H1 (cell line): Measurements from ENCODE around the gene COA3. TPM values are rescaled to one million over a fixed set of nuclear protein-coding genes. Genes with fewer than 3 reads are reported as not detected.

Source experiments
- ASH2L ChIP-seq: fragments of 200-600, 300-600 bp; sonication (generic); IDR thresholded peaks from one replicate; pipeline ENCODE4 v1.7.1; 2017; ENCODE audit warnings: low read length
- BCL11A ChIP-seq, 2 experiments: IDR thresholded peaks; one replicate each; pipeline ENCODE4 v1.6.1; 2011; ENCODE audit warnings: low read depth in 2 of 2, low read length in 2 of 2, mild to moderate bottlenecking in 2 of 2
- BRCA1 ChIP-seq: IDR thresholded peaks from 2 replicates; pipeline ENCODE4 v1.6.1; 2012; ENCODE audit warnings: low read depth, low read length, improper control_type of control experiment
- CBX5 ChIP-seq: fragments of 300-800, 300-1000 bp; sonication (generic); IDR thresholded peaks from 2 replicates; pipeline ENCODE4 v1.7.1; 2016; ENCODE audit warnings: antibody characterized with exemption, low read length, low read depth
- CBX8 ChIP-seq: fragments of 300-800, 300-1000 bp; sonication (generic); IDR thresholded peaks from 2 replicates; pipeline ENCODE4 v1.7.1; 2016; ENCODE audit warnings: low read depth, low read length, borderline replicate concordance
- FOSL1 ChIP-seq: IDR thresholded peaks from 2 replicates; pipeline ENCODE4 v1.6.1; 2011; ENCODE audit warnings: mild to moderate bottlenecking, low read depth, low read length, moderate library complexity; ENCODE audit not compliant: insufficient read depth
- GABPA ChIP-seq: IDR thresholded peaks from 2 replicates; pipeline ENCODE4 v1.6.1; 2011; ENCODE audit warnings: mild to moderate bottlenecking, low read length, moderate library complexity, borderline replicate concordance; ENCODE audit not compliant: insufficient read depth
- GTF2F1 ChIP-seq: IDR thresholded peaks from 2 replicates; pipeline ENCODE4 v1.6.1; 2012; ENCODE audit warnings: low read depth, low read length, improper control_type of control experiment, borderline replicate concordance
- HDAC6 ChIP-seq: IDR thresholded peaks from one replicate; pipeline ENCODE4 v1.7.1; 2012; ENCODE audit warnings: low read depth, mild to moderate bottlenecking, inconsistent platforms, low read length, moderate library complexity
- JUN ChIP-seq: IDR thresholded peaks from 2 replicates; pipeline ENCODE4 v1.6.1; 2011; ENCODE audit warnings: low read depth, mild to moderate bottlenecking, improper control_type of control experiment, low read length
- JUND ChIP-seq: IDR thresholded peaks from 2 replicates; pipeline ENCODE4 v1.6.1; 2011; ENCODE audit warnings: mild to moderate bottlenecking, improper control_type of control experiment, low read length
- KDM4A ChIP-seq: IDR thresholded peaks from one replicate; pipeline ENCODE4 v1.7.1; 2012; ENCODE audit warnings: low read depth, mild to moderate bottlenecking, moderate library complexity, low read length, inconsistent platforms; ENCODE audit not compliant: severe bottlenecking
- KDM5A ChIP-seq: fragments of 200-600 bp; IDR thresholded peaks from 2 replicates; pipeline ENCODE4 v1.7.1; 2012; ENCODE audit warnings: mild to moderate bottlenecking, low read length, inconsistent platforms, mixed read lengths
- MAX ChIP-seq: IDR thresholded peaks from 2 replicates; pipeline ENCODE4 v1.6.1; 2012; ENCODE audit warnings: inconsistent platforms
- POLR2AphosphoS5 ChIP-seq: IDR thresholded peaks from 2 replicates; pipeline ENCODE4 v1.6.1; 2011; ENCODE audit warnings: low read depth, low read length
- POU5F1 ChIP-seq: IDR thresholded peaks from 2 replicates; pipeline ENCODE4 v1.6.1; 2011; ENCODE audit warnings: low read depth, mild to moderate bottlenecking, low read length, moderate library complexity
- RFX5 ChIP-seq: IDR thresholded peaks from 2 replicates; pipeline ENCODE4 v1.6.1; 2011; ENCODE audit warnings: low read depth, low read length, improper control_type of control experiment, borderline replicate concordance
- RNF2 ChIP-seq: fragments of 200-900, 300-1000 bp; sonication (generic); IDR thresholded peaks from 2 replicates; pipeline ENCODE4 v1.7.1; 2016; ENCODE audit warnings: borderline replicate concordance, low read depth, mild to moderate bottlenecking, antibody characterized with exemption, low read length; ENCODE audit not compliant: poor library complexity, severe bottlenecking; ENCODE audit errors: missing control alignments
- SP1 ChIP-seq: IDR thresholded peaks from 2 replicates; pipeline ENCODE4 v1.6.1; 2011; ENCODE audit warnings: low read depth, low read length
- SP4 ChIP-seq: IDR thresholded peaks from 2 replicates; pipeline ENCODE4 v1.6.1; 2012; ENCODE audit warnings: low read length, inconsistent platforms
- TAF7 ChIP-seq: optimal IDR thresholded peaks from 2 replicates; pipeline ENCODE3; 2011; ENCODE audit warnings: low read depth, mild to moderate bottlenecking, inconsistent platforms, low read length, moderate library complexity, borderline replicate concordance
- polyA plus RNA-seq, 7 experiments: library from polyadenylated mRNA; depleted of rRNA in 3 of 7; stranded (reverse) in 5 of 7; unstranded in 2 of 7; fragments of >200 nt in 5 of 7; fragments of 200-250 nt in 2 of 7; gene quantifications; 1 replicate in 5 of 7; 2 replicates in 1 of 7; 4 replicates in 1 of 7; pipeline versions ENCODE4 v1.2.1 to v1.2.3, GENCODE V29; 2011 to 2013; ENCODE audit warnings: missing spikeins in 2 of 7, mixed read lengths in 2 of 7
- total RNA-seq: library from RNA; stranded (reverse); fragmentation: NEBNext Ultra II Directional; extraction: Animal tissue kit (Norgen Biotek cat#: 25700); gene quantifications from 2 replicates; pipeline ENCODE4 v1.2.1, GENCODE V29; 2021
- TF ChIP-seq, protein P1 (sequence below): IDR thresholded peaks from 2 replicates; pipeline ENCODE4 v1.6.1; 2012; ENCODE audit warnings: inconsistent platforms

COA3 gene
- total and polyA plus RNA-seq, 2 of the 8 experiments (the other 6 are each of a cell fraction or from before 2014, with no cell fraction given): 68.4 to 143 TPM

GRCh38 chr17:42773290-42774035 lies 25.0 kb downstream of the COA3 start, which contains the start of gene VPS25 (continued):
- TF ChIP-seq, protein P1, sequence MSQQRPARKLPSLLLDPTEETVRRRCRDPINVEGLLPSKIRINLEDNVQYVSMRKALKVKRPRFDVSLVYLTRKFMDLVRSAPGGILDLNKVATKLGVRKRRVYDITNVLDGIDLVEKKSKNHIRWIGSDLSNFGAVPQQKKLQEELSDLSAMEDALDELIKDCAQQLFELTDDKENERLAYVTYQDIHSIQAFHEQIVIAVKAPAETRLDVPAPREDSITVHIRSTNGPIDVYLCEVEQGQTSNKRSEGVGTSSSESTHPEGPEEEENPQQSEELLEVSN: no peak
- TF ChIP-seq BRCA1: no peak
- TF ChIP-seq POLR2AphosphoS5: peak; percentile 97
- TF ChIP-seq CBX5: no peak
- TF ChIP-seq CBX8: no peak
- no peak for TF ChIP-seq JUND
- TF ChIP-seq RNF2: no peak
- peak; percentile 88 for TF ChIP-seq ASH2L
- TF ChIP-seq SP1: peak; percentile 61; the same call in 1 of the 2 replicates
- TF ChIP-seq KDM5A: peak; percentile 87
- peak; percentile 60 for TF ChIP-seq MAX
- TF ChIP-seq FOSL1: no peak
- no peak for TF ChIP-seq HDAC6
- TF ChIP-seq GTF2F1: peak; percentile 79; the same call in 1 of the 2 replicates
- TF ChIP-seq TAF7: peak; percentile 94
- TF ChIP-seq SP4: 0 out of 2 replicates have a peak, but pooled peaks have one; percentile 22
- peak; percentile 100 for TF ChIP-seq GABPA
- no peak for TF ChIP-seq BCL11A (IDR thresholded peaks at IDR 0.05; ENCODE audit: low read depth in 2 of 2, low read length in 2 of 2)
- no peak for TF ChIP-seq POU5F1
- no peak for TF ChIP-seq RFX5
- TF ChIP-seq JUN: no peak
- TF ChIP-seq KDM4A: peak; percentile 81
